Loucy (cell line): Measurements from ENCODE around the gene SLC19A1.

Experiments used
- H2AFZ ChIP-seq: fragments of 200-600 bp; sonication (generic); 2 replicates; pipeline ENCODE4 v1.6.0; 2016; ENCODE audit warnings: antibody characterized with exemption, mild to moderate bottlenecking, low read length, moderate library complexity
- H3F3A ChIP-seq: fragments of 200-600 bp; 2 replicates; pipeline ENCODE4 v1.6.0; 2016; ENCODE audit warnings: antibody characterized with exemption, low read depth, mild to moderate bottlenecking
- H3K27me3 ChIP-seq: fragments of 200-600 bp; sonication (generic); 2 replicates; pipeline ENCODE4 v1.6.1; 2014; ENCODE audit warnings: low read length, mild to moderate bottlenecking; ENCODE audit not compliant: insufficient read depth, poor library complexity, severe bottlenecking
- H3K36me3 ChIP-seq: fragments of 200-600 bp; sonication (generic); 2 replicates; pipeline ENCODE4 v1.6.1; 2016; ENCODE audit warnings: low read length; ENCODE audit not compliant: insufficient read depth
- H3K4me1 ChIP-seq: fragments of 200-600 bp; sonication (generic); 2 replicates; pipeline ENCODE4 v1.5.1; 2014; ENCODE audit warnings: low read length, mild to moderate bottlenecking; ENCODE audit not compliant: insufficient read depth, poor library complexity, severe bottlenecking
- H3K4me2 ChIP-seq: fragments of 200-600 bp; sonication (generic); 2 replicates; pipeline ENCODE4 v1.6.0; 2014; ENCODE audit warnings: antibody characterized with exemption, low read length, low read depth, mild to moderate bottlenecking; ENCODE audit not compliant: poor library complexity, severe bottlenecking
- H3K4me3 ChIP-seq: fragments of 200-600 bp; sonication (generic); 2 replicates; pipeline ENCODE4 v1.5.1; 2014; ENCODE audit warnings: low read length, mild to moderate bottlenecking, mixed read lengths; ENCODE audit not compliant: poor library complexity, severe bottlenecking
- H3K79me2 ChIP-seq: fragments of 200-600 bp; sonication (generic); 2 replicates; pipeline ENCODE4 v1.6.1; 2014; ENCODE audit warnings: low read length; ENCODE audit not compliant: insufficient read depth
- H3K9ac ChIP-seq: fragments of 200-600 bp; sonication (generic); 2 replicates; pipeline ENCODE4 v1.6.0; 2014; ENCODE audit warnings: mild to moderate bottlenecking, low read depth, low read length, moderate library complexity; ENCODE audit not compliant: poor library complexity, severe bottlenecking
- H3K9me2 ChIP-seq: fragments of 200-600 bp; sonication (generic); replicated peaks from 2 replicates; pipeline ENCODE4 v1.6.1; 2016; ENCODE audit warnings: low read depth, low read length, mixed read lengths
- H3K9me3 ChIP-seq: fragments of 200-600 bp; sonication (generic); 2 replicates; pipeline ENCODE4 v1.6.1; 2014; ENCODE audit warnings: mild to moderate bottlenecking, antibody characterized with exemption, low read length, low read depth; ENCODE audit not compliant: insufficient read depth
- H4K20me1 ChIP-seq: fragments of 200-600 bp; sonication (generic); 2 replicates; pipeline ENCODE4 v1.6.0; 2014; ENCODE audit warnings: antibody characterized with exemption, low read length, mild to moderate bottlenecking; ENCODE audit not compliant: insufficient read depth, poor library complexity, severe bottlenecking
- EZH2phosphoT487 ChIP-seq: fragments of 200-600 bp; IDR thresholded peaks from 2 replicates; pipeline ENCODE4 v1.6.1; 2018; ENCODE audit warnings: antibody characterized with exemption, mild to moderate bottlenecking, moderate library complexity, borderline replicate concordance
- TF ChIP-seq, protein P1 (sequence below): fragments of 200-600 bp; sonication (generic); conservative IDR thresholded peaks from 2 replicates; pipeline ENCODE4 v1.5.1; 2014; ENCODE audit warnings: mild to moderate bottlenecking, antibody characterized with exemption, low read length

Gene SLC19A1

DNA sequence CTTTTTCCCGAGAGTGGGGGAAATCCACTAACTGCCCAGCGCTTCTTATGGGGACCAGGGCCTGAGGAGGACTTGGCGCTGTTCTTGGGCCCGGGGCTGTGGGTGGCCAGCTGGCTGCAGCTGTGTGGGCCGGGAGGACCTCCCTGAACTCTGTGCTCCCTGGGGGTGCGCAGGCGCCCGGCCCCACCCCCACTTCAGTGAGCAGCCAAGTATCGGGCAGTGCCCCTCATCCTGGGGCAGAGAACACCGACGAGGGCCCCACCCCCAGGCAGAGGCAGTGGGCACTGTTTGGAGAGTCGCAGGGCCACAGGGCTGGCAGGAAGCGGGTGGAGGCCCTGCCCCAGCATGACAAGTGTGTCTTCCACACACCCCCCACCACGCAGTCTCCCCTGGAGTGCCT is 32.5 kb upstream of the SLC19A1 start:
- H3K4me3 ChIP-seq, result no peak overlapping the region
- no peaks in the 10 kb centered on the region for H3K27me3 ChIP-seq
- TF ChIP-seq, protein P1, sequence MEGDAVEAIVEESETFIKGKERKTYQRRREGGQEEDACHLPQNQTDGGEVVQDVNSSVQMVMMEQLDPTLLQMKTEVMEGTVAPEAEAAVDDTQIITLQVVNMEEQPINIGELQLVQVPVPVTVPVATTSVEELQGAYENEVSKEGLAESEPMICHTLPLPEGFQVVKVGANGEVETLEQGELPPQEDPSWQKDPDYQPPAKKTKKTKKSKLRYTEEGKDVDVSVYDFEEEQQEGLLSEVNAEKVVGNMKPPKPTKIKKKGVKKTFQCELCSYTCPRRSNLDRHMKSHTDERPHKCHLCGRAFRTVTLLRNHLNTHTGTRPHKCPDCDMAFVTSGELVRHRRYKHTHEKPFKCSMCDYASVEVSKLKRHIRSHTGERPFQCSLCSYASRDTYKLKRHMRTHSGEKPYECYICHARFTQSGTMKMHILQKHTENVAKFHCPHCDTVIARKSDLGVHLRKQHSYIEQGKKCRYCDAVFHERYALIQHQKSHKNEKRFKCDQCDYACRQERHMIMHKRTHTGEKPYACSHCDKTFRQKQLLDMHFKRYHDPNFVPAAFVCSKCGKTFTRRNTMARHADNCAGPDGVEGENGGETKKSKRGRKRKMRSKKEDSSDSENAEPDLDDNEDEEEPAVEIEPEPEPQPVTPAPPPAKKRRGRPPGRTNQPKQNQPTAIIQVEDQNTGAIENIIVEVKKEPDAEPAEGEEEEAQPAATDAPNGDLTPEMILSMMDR, result no peak
- no peak for TF ChIP-seq EZH2phosphoT487
- no peaks in the 10 kb centered on the region for H3K36me3 ChIP-seq
- no peaks in the 10 kb centered on the region for H3K9me3 ChIP-seq
- H3K4me1 ChIP-seq, result no peaks in the 10 kb centered on the region
- no peaks in the 10 kb centered on the region for H4K20me1 ChIP-seq
- H3K4me2 ChIP-seq, result no peak overlapping the region
- no peak overlapping the region for H3K9ac ChIP-seq
- no peak overlapping the region for H2AFZ ChIP-seq
- H3K9me2 ChIP-seq, result no peaks in the 10 kb centered on the region
- H3K79me2 ChIP-seq, result no peaks in the 10 kb centered on the region
- H3F3A ChIP-seq, result no peaks in the 10 kb centered on the region

DNA sequence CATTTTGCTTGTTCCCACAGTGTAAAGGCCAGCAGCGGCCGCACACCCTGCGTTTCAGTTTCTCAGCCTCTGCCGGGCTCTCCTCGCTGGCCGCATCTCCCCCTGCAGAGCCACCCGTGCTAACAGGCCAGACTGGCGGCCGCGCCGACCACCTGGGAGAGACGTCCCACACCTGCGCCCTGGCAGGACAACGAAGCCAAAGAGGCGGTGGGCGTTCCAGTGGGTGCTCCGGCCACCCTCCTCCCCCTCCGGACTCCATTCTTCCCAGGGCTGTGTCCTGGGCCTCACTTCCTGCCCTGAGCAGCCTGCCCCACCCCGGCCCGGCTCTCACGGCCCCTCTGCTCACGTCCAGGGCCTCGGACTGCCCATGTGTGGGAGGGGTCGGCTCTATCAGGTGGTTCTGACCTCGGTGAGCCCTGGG is 31.9 kb upstream of the SLC19A1 start:
- Histone ChIP-seq H3K79me2 (no peaks in the 10 kb centered on the region), H3K4me1 (no peaks in the 10 kb centered on the region), H4K20me1 (no peaks in the 10 kb centered on the region), H3K4me2 (no peak overlapping the region), H3F3A (no peaks in the 10 kb centered on the region), H3K36me3 (no peaks in the 10 kb centered on the region), H2AFZ (no peak overlapping the region), H3K27me3 (no peaks in the 10 kb centered on the region), H3K9me2 (no peaks in the 10 kb centered on the region), H3K9ac (no peak overlapping the region), H3K4me3 (no peak overlapping the region), H3K9me3 (no peaks in the 10 kb centered on the region)
- no peak for TF ChIP-seq EZH2phosphoT487
- TF ChIP-seq, protein P1, result no peak

DNA sequence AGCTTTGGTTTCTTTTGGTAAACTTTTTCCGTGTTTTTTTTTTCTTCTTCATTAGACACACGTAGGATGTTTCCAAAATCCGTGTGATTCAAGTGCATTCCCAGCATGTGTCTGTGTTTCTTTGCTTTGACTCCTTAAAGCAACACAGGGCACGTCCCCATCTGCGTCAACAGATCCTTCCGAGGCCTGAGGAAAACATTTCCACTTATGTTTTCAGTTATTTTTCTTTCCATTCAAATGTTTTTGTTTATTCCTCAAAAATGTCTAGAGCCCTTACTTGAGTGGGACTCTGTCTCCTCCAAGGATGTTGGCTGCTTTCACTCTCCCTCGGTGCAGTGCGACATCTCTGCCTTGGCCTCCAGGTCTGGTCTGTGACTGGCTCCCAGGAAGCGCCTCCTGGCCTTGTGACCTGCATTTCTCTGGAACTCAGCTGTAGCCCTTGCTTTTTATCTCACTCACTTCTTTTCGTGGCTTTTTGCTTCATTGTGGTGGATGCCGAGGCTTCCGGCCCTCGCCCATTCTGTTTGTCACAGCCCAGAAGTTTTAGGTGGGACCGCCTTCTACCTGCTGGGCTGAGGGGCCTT is 31.3 kb upstream of the SLC19A1 start:
- H3K9me2 ChIP-seq, result no peaks in the 10 kb centered on the region
- no peak overlapping the region for H3K9ac ChIP-seq
- H3K9me3 ChIP-seq, result no peaks in the 10 kb centered on the region
- no peak overlapping the region for H3K4me2 ChIP-seq
- no peaks in the 10 kb centered on the region for H4K20me1 ChIP-seq
- no peaks in the 10 kb centered on the region for H3K4me1 ChIP-seq
- TF ChIP-seq, protein P1, result no peak
- no peak for TF ChIP-seq EZH2phosphoT487
- H3F3A ChIP-seq, result no peaks in the 10 kb centered on the region
- H2AFZ ChIP-seq, result no peak overlapping the region
- H3K36me3 ChIP-seq, result no peaks in the 10 kb centered on the region
- H3K79me2 ChIP-seq, result no peaks in the 10 kb centered on the region
- H3K4me3 ChIP-seq, result no peak overlapping the region
- H3K27me3 ChIP-seq, result no peaks in the 10 kb centered on the region
